RWPE2 (cell line): ENCODE measurements around the gene PLEKHG2.

ENCODE experiments used
- ATAC-seq: fragments of 200-7000 bp; cut with Tn5 transposase; 3 replicates; pipeline ENCODE4 v1.9.1; 2021; ENCODE audit warnings: low read depth
- DNase-seq: peaks from one replicate; pipeline ENCODE4 v3.0.0-alpha.2; 2020; ENCODE audit warnings: low spot score
- H3K27ac ChIP-seq: fragments of 450-650 bp; 2 replicates; pipeline ENCODE4 v1.5.1; 2017; ENCODE audit warnings: mild to moderate bottlenecking; ENCODE audit not compliant: poor library complexity, severe bottlenecking
- H3K27me3 ChIP-seq: fragments of 250-450 bp; sonication (Bioruptor Pico); 2 replicates; pipeline ENCODE4 v1.5.1; 2021; ENCODE audit warnings: mild to moderate bottlenecking, moderate library complexity; ENCODE audit not compliant: insufficient read depth, poor library complexity, severe bottlenecking
- H3K36me3 ChIP-seq: fragments of 250-450 bp; sonication (Bioruptor Pico); 2 replicates; pipeline ENCODE4 v1.5.1; 2020; ENCODE audit warnings: low read depth, mild to moderate bottlenecking, moderate library complexity
- H3K4me1 ChIP-seq: fragments of 250-450 bp; sonication (Bioruptor Pico); 2 replicates; pipeline ENCODE4 v1.5.1; 2021; ENCODE audit warnings: mild to moderate bottlenecking, moderate library complexity; ENCODE audit not compliant: insufficient read depth, poor library complexity, severe bottlenecking
- H3K4me3 ChIP-seq: fragments of 250-450 bp; sonication (Bioruptor Pico); 2 replicates; pipeline ENCODE4 v1.5.1; 2021; ENCODE audit warnings: mild to moderate bottlenecking, moderate library complexity; ENCODE audit not compliant: severe bottlenecking
- H3K9me3 ChIP-seq: fragments of 250-450 bp; sonication (Bioruptor Pico); 2 replicates; pipeline ENCODE4 v1.5.1; 2021; ENCODE audit warnings: mild to moderate bottlenecking, moderate library complexity; ENCODE audit not compliant: severe bottlenecking
- CTCF ChIP-seq: fragments of 450-650 bp; IDR thresholded peaks from one replicate; pipeline ENCODE4 v1.5.1; 2017; ENCODE audit warnings: mild to moderate bottlenecking, moderate library complexity; ENCODE audit not compliant: poor library complexity, severe bottlenecking

The PLEKHG2 gene

GRCh38 chr19:39401549-39402345, 10.7 kb upstream of the PLEKHG2 start:
- H3K9me3 ChIP-seq, result no peaks in the 10 kb centered on the region
- no peak overlapping the region for H3K4me3 ChIP-seq
- no peak for TF ChIP-seq CTCF
- peaks cover 39% of the 10 kb centered on the region for H3K4me1 ChIP-seq
- ATAC-seq, result peak; percentile 43
- peaks cover 4% of the 10 kb centered on the region; the same call in 1 of the 2 replicates for H3K36me3 ChIP-seq
- H3K27me3 ChIP-seq, result no peaks in the 10 kb centered on the region
- DNase-seq, result no peak
- H3K27ac ChIP-seq, result peak overlapping the region; percentile 98

GRCh38 chr19:39402346-39403300, 9.8 kb upstream of the PLEKHG2 start:
- ATAC-seq (0 out of 3 replicates have a peak, but pooled peaks have one; percentile 0), DNase-seq (no peak)
- Histone ChIP-seq H3K27ac (peak overlapping the region; percentile 98), H3K9me3 (no peaks in the 10 kb centered on the region), H3K4me1 (peaks cover 37% of the 10 kb centered on the region), H3K4me3 (peak overlapping the region; percentile 20), H3K27me3 (no peaks in the 10 kb centered on the region), H3K36me3 (peaks cover 13% of the 10 kb centered on the region)
- no peak for TF ChIP-seq CTCF

GRCh38 chr19:39403331-39404312, 8.8 kb upstream of the PLEKHG2 start:
- no peak for TF ChIP-seq CTCF
- ATAC-seq (peak; percentile 56), DNase-seq (peak; percentile 98)
- Histone ChIP-seq H3K36me3 (peaks cover 23% of the 10 kb centered on the region), H3K4me3 (peak overlapping the region; percentile 20), H3K4me1 (peaks cover 27% of the 10 kb centered on the region), H3K27me3 (no peaks in the 10 kb centered on the region), H3K27ac (peak overlapping the region; percentile 98), H3K9me3 (no peaks in the 10 kb centered on the region)

- TF ChIP-seq CTCF, result no peak
- Histone ChIP-seq H3K4me3 (no peak overlapping the region), H3K9me3 (no peaks in the 10 kb centered on the region), H3K4me1 (peaks cover 23% of the 10 kb centered on the region), H3K27ac (peak overlapping the region; percentile 97), H3K27me3 (no peaks in the 10 kb centered on the region), H3K36me3 (peaks cover 25% of the 10 kb centered on the region)
- ATAC-seq (no peak), DNase-seq (no peak)
Observed at GRCh38 chr19:39405261-39405957, 7.1 kb upstream of the PLEKHG2 start.
